DMS153 treated with DMSO at 0.1 percent for 48 hours (cell line): ENCODE results near the gene RPL10.
A peak's percentile ranks its signal among the peaks of the same experiment; 100 is the strongest.

ENCODE experiments used
- DNase-seq: peaks from one replicate; lab custom pipeline; 2025; ENCODE audit not compliant: unreplicated experiment; lab: John Stamatoyannopoulos, UW

RPL10 gene

GRCh38 chrX:154397888-154398667, at the start of gene RPL10:
TSS of gene RPL10 (plus strand) at chrX:154398377. CDS start at chrX:154398520, 143 bp downstream.
- peak; percentile 95 for DNase-seq

DNA sequence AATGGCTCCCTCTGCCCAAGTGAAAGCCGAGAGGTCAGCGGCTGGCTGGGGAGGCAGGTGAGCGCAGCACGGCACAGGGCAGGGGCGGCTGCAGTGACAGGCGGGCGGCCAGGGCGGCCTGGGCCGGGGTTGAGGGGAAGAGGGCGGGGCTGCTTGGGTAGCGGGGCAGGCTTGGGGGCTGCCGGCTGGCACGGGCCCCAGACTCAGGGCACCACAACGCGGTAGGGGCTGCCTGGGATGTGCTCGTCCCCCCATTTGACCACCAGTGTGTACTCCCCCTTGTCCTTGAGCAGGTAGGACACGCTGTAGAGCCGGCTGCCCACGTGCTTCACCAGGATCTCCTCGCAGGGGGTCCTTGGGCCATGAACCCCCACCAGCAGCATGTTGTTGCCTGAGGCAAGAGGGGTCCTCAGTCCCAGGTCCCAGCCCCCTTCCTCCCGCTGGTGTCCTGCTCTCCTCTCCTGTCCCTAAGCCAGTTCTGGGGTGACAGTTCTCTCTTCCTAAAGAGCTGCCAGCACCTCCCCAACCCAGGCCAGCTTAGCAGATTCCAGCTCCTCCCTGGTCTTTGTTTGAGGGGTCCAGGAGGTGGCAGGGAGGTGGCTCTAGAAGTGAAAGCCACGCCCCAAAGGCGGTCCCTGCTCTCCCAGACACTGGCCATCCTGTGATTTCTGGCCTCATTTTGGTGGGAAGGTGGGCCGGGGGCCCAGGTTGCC, 49.4 kb upstream of the RPL10 start:
- DNase-seq = no peak

- no peak for DNase-seq
Observed at GRCh38 chrX:154349359-154349935, 48.7 kb upstream of the RPL10 start.

GRCh38 chrX:154349979-154350378, 48.2 kb upstream of the RPL10 start:
- DNase-seq = no peak

- DNase-seq = no peak
Observed at GRCh38 chrX:154350429-154351182, 47.6 kb upstream of the RPL10 start.

DNA sequence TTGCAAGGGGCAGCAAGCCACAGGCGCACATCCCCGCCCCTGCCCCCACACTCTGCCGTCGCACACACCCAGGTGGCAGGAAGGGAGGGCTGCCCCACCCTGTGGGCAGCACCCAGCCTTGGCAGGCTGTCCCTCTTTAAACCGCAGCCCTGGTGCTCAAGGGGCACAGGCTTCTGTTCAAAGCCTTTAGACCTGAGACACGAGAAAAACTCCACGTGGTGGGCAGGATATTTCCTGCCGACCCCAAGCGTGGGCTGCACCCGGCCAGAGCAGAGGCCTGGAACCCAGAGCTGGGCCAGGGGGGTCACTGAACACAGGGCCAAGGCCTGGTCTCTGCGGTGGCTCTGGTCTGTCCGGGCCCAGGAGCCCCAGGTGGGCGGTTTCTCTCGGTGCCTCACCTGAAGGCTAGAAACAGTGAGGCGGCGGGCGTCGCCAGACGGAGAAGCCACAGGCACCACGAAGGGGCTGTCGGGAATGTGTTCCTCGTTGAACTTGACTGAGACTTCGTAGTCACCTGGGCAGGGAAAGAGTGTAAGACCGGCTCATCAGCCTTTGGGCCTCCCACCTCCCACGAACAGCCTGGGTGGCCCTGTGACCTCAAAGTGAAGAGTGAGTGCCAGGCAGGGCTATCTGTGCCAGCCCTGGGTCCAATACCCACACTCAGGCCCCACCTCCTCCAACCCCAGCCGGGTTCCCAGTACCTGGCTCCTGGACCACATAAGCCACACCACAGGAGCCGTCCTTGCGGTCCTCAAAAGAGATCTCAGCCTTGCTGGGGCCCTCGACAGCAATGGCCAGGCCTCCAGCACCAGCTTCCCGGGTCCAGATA, 46.8 kb upstream of the RPL10 start:
- no peak for DNase-seq

DNA sequence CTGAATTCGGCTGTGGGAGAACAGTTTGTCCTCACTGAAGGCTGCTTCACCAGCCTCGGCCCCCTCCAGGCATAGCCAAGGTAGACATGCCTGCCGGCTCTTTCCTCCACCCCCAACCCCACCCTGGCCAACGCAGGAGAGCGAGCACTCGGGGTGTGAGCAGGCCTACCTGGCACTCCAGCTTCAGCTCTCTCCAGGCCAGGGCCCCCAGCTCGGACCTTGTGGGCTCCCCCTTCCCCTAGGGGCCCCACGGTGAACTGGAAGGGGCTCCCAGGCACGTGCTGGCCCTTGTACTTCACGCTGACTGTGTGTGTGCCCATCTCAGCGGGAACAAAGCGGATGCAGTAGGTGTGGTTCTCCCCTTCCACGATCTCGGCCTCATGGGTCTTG, 46.2 kb upstream of the RPL10 start:
- no peak for DNase-seq

- no peak for DNase-seq
Observed at GRCh38 chrX:154352466-154352865, 45.7 kb upstream of the RPL10 start.

DNA sequence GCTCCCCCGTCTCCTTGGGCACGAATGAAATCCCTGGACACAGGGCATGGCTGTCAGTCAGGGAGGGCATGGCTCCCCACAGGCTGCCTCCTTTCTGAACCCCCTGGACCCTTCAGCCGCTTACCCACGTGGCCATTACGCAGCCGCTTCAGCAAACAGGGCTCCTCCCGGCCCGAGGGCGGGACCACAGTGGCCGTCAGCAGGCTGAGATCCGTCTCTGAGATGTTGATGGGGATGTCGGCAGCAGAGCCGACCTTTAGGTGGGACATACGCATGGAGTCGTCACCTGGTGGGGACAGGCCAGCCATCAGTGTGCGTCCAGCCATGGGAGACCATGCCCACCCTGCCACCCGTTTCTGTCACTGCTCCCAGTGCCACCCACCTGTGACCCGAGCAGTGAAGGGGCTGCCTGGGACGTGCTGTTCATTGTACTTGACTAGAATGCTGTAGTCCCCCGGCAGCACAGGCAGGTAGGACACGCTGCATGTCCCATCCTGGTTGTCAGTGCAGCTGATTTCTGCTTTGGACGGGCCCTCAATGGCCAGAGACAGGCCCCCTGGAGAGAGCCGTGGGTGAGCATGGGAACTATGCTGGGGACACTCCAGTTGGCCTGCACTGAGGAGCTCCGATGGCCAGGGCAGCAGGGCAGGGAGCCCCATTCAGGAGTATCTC, 44.9 kb upstream of the RPL10 start:
- DNase-seq = no peak

GRCh38 chrX:154354013-154354412, 44.2 kb upstream of the RPL10 start:
- DNase-seq = no peak

- DNase-seq = no peak
Observed at GRCh38 chrX:154354516-154354915, 43.7 kb upstream of the RPL10 start.

DNA sequence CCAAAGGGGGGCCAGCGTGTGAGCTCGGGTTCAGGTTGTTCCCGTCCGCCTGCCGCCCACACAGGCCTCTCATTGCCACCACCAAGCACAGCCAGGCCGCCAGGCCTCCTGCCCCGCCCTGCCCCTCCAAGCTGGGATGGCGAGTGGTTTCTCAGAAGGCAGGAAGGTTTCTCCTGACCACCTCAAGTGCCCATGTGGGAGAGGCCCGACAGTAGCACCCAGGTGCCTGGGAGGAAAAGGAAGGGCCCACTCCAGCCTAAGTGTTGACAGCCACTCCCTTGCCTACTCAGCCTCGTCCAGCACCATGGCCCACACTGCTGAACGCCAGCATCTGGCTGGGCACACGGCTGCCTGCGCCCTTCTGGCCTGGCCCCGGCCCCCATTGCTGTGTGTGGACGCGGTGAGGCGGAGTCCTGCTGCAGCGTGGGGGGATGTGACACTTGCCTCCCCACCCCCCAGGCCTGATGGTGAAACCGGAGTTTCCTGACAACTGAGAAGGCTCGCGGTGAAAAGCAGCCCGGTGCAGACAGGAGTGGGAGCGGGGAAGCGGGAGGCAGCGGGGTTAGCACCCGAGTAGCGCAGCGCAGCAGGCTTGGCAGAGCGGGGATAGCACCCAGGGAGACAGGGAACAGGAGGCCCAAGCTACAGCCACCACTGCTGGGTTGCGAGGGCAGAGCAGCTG, 42.9 kb upstream of the RPL10 start:
- DNase-seq = no peak

DNA sequence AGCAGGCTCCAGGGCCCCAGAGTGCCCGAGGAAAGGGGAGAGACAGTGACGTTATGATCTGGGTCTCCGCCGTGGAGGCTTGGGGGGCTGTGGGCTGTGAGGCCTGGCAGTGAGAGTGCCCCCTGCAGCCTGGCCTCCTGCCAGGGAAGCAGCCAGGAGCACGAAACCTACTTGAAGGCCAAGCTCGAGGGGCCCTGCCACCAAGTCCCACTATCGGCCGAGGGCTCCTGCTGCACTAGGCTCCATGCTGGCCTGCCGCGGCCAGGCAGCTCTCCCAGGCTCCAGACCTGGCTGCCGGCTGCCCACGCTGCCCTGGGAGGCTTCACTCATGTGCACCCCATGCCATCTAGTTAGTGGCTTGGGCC, 42.4 kb upstream of the RPL10 start:
- DNase-seq = no peak

- DNase-seq = no peak
Observed at GRCh38 chrX:154356596-154356995, 41.6 kb upstream of the RPL10 start.

GRCh38 chrX:154357205-154357604, 41.0 kb upstream of the RPL10 start:
- DNase-seq = no peak

- no peak for DNase-seq
Observed at GRCh38 chrX:154358011-154358410, 40.2 kb upstream of the RPL10 start.

DNA sequence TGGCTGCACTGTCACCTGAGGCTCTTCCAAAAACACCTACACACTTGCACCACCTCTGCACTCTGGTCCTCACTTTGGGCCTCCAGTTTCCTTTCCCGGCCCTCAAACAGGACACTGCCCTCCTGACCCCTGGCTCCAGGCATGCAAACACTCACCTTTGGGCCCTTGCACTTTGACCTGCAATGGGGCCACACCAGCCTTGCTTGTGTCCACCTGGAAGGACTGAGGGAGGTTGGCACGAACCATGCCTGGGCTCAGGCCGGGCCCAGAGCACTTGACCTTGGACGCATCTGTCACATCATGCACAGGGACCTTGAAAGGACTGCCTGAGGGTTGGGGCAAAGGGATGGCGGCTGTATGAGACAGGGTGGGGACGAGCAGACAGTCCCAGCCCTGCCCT, 39.3 kb upstream of the RPL10 start:
- DNase-seq = no peak

- no peak for DNase-seq
Observed at GRCh38 chrX:154359362-154360154, 38.6 kb upstream of the RPL10 start.
